ENCODE results near the gene CPSF2.
"Not testable (repeated sequence)": the region's sequence is repeated elsewhere in the genome, so short reads cannot be mapped to it uniquely, and the experiment has no call there.

CPSF2 gene

DNA sequence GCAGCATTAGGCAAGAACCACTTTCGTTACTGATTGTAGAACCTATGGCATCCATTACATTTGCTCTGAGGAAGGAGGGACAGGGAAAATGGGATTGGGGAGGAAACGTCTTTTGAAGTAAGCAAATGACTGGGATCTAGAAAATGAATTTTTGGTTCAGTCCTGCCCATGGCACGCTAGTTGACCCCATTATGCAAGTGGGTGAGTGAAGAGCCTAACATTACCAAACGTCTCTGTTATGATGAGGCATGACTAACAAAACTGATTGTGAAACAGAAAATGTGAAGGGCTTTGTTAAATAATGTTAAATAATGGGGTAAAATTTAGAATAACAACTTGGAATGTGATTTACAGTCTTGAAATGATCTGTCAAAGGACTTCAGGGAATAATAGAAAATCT, 38.9 kb downstream of the CPSF2 start:
- no peak for ATAC-seq

DNA sequence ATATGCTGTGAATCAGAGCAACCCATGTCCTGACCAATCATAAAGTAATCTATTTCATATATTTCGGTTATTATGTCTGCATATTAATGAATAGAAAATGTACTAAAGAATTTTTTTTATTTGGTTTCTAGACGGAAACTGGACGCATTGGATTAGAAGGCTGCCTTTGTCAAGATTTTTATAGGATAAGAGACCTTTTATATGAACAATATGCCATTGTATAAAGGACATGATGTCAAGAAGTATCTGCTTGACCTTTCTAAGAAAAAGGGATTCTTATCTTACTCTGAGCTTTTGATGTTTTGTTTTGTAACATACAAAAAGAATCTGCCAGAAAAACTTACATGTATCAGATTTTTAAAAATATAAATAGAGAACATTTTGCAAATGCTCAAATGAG, 39.8 kb downstream of the CPSF2 start:
- no peak for ATAC-seq

DNA sequence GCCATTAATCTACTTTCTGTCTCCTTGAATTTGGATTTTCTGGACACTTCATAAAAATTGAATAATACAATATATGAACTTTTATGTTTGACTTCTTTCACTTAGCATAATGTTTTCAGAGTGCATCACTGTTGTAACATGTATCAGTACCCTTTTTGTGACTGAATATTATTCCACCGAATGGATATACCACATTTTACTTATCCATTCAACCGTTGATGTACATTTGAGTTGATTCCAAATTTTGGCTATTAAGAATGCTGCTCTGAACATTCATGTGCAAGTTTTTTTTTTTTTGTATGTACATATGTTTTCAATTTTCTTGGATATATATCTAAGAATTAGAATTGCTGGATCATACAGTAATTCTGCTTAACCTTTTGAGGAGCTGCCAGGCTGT, 43.2 kb downstream of the CPSF2 start:
- ATAC-seq, result no peak

DNA sequence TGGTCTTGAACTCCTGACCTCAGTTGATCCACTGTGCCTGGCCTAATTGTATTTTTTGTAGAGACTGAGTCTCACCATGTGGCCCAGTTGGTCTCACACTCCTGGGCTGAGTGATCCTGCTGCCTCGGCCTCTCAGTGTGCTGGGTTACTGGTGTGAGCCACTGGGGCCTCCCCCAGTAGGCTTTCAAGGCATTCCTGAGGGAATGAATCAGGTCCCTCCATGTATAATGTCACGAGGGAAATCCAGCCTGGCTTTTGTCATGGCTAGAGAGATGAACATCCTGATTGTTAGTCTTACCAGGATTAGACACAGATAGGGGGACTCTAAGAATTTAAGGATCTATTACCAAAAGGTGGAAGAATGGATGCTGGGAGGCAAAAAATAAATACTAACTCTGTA, 51.9 kb downstream of the CPSF2 start:
- no peak for ATAC-seq

DNA sequence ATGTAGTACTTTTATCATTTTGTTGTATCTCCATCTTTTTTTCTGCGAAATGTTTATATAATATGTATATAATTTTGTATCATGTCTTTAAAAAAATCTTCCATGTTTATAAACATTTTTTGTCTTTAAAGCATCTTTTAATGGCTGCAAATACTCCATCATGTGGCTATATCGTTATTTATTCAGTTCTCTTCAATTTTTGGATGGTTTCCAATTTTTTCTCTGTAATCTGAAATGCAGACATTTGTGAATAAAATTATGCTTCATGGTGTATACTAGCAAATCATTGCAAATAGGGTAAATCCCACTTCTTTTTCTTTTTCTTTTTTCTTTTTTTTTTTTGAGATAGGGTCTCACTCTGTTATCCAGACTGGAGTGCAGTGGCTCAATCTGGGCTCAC, 54.0 kb downstream of the CPSF2 start:
- ATAC-seq, result no peak

DNA sequence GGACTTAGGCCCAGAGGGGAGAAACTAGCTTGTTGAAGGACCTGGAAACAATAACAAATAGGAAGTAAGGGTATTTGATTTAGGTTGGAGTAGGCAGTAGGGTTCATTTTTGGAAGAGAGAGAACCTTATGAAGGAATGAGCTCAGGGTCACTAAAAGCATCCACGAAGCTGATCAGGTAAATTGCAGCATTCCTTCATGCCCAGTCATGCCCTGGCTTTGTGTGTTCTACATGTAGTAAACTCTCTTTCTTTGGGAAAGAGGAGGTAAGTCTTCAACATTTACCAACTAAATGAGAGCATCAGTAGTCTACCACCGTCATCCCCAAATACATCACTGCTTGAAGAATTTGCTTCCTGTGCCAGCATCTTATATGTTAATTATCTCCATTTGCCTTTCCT, 54.7 kb downstream of the CPSF2 start:
- ATAC-seq, result no peak

DNA sequence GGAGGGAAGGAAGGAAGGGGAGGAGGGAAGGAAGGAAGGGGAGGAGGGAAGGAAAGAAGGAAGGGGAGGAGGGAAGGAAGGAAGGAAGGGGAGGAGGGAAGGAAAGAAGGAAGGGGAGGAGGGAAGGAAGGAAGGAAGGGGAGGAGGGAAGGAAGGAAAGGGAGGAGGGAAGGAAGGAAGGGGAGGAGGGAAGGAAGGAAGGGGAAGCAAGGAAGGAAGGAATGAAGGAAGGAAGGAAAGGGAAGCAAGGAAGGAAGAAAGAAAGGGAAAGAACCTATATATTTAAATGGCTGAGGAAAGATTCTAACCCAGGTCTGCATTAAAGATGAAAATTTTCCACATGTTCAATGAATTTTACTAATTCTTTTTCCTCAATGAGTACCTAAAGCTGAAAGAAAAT, 57.4 kb downstream of the CPSF2 start:
- not testable (repeated sequence) for ATAC-seq

DNA sequence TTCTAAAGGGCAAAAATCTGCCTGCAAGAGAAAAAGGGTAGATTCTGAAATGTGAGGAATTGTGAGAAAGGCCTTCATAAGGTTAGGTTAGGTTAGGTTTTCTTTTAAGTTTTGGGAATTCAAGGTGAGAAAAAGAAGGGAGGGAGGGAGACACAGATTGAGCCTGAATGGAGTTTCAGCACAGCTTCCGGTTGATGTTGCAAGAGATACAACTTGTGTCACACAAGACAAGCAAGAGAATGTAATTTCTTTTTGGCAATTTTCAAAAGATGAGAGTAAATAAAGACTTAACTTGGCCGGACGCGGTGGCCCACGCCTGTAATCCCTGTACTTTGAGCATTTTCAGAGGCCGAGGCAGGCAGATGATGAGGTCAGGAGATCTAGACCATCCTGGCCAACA, 63.8 kb downstream of the CPSF2 start:
- ATAC-seq, result no peak

DNA sequence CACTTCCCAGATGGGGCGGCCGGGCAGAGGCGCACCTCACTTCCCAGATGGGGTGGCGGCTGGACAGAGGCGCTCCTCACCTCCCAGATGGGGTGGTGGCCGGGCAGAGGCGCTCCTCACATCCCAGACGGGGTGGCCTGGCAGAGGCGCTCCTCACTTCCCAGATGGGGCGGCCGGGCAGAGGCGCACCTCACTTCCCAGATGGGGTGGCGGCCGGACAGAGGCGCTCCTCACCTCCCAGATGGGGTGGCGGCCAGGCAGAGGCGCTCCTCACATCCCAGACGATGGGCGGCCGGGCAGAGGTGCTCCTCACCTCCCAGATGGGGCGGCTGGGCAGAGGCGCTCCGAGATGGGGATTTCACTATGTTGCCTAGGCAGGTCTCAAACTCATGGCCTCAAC, 65.8 kb downstream of the CPSF2 start:
- not testable (repeated sequence) for ATAC-seq

DNA sequence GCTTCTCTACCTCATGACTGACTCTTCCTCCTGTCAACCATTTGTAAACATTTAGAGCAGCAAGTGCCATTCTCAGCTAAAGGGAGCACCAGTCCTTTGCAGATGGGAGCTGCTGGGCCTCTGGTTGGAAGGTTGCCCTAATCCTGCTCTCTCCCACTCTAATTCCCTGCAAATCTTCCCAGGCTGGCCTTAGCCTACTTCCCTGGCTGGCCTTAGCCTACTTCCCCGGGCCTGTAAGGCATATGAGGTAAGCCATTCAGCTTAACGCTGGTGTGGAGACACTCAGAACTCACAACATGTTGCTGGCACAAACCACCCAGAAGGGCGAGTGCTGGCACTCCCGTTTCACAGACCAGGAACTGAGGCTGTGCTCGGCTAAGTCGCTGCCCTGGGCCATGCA, 69.0 kb downstream of the CPSF2 start:
- no peak for ATAC-seq

DNA sequence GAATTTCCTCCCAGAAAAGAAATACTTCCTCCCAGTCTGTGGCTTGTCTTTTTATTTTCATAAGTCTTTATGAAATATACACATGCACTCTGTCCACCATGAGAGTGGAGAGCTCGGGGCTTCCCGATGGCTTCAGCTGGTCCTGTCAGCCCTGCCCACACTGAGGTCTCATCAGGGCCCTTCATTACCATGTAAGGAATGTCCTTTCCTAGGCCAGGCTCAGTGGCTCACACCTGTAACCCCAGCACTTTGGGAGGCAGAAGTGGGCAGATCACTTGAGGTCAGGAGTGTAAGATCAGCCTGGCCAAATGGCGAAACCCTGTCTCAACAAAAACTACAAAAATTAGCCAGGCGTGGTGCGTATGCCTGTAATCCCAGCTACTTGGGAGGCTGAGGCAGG, 77.0 kb downstream of the CPSF2 start:
- no peak for ATAC-seq

DNA sequence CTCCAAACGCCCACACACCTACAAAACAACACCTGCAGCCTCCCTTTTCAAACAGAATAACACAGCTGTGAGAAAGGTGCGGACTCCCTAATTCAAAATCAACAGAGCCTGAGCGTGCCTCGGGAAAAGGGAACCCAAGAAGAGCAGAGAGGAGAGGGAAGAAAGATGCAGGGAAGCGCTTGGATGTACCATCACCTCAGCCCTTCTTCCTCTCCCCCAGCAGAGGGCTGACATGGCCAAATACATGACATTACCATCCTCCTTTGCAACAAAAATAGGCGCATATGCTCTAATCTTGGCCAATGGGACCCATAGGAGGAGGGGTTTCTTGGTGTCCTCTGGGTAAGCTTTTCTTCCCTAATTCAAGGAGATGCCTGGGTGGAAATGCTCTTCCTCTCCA, 78.0 kb downstream of the CPSF2 start:
- ATAC-seq, result no peak

DNA sequence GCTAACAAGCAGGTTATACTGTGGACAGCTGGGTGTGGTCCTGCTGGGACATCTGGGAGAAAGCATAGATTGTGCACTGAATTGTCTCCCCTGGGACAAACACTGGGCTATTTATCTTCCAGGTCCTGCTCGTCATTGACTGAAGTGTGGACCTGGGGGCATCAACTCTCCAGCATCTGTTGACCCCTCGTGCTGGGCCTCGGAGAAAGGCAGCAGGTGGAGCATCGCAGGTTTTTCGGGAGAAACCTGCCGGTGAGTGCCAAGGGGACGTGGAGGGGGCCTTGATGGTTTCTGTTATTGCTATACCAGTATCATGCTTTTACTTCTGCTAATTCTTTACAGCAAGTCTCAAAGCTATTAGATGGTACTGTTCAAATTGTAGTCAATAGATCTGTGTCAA, 81.3 kb downstream of the CPSF2 start:
- no peak for ATAC-seq

DNA sequence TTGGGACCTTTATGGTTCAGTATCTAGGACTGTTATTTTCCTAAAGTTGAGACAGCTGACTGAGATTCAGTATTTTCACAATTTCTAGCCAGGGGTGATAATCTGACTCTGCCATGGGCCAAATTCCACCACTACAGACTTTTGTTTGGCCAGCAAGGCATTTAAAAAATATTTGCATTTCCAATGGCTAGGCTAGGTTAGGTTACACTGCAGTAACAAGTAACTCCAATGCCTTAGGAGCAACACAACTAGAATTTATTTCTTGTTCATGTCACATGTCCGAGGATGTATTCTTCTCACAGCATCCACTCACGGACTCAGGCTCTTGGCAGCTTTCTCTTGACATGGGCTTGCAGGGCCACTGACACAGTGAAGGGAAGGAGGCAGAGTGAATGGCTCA, 83.0 kb downstream of the CPSF2 start:
- no peak for ATAC-seq

DNA sequence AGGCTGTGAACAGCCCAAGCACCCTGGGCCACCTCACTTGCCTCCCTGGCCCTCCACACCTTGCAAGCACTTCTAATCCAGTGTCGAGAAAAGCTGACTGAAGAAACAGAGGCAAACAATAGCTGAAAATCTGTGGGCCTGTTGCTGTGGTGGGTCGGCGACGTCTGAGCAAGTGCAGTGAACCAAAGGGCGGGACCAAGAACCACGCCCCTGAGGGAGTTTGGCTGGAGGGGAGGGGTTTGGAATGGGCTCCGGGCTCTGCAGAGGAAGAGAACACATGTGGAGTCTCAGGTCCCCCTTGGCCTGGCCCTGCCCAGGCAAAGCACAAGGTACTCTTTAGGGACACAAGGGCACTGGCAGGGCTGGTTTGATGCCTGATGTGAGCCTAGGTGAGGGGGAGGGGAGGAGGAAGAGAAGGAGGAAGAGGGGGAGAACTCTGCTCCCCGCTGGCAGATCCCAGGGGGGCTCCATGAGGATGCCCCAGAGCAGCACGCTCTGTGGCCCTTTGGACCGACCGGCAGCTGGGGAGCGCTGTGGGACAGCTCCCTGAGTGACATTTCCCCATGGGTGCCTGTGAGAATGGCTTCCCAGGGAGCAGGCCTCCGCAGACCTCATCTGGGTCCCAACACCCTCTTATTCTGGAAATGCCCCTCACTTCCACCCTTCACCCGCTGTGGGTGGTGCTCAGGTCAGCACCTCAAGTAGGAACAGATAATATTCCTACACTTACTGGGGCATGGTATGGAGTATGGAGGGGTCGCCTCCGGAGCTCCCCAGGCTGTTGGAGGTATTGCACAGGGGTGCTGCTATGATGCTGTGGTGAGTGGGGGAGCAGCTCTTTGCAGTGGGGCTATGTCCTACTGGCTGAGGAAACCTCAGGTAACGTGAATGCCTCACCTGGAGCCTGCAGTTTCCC, 85.5 kb downstream of the CPSF2 start:
- ATAC-seq, result no peak

DNA sequence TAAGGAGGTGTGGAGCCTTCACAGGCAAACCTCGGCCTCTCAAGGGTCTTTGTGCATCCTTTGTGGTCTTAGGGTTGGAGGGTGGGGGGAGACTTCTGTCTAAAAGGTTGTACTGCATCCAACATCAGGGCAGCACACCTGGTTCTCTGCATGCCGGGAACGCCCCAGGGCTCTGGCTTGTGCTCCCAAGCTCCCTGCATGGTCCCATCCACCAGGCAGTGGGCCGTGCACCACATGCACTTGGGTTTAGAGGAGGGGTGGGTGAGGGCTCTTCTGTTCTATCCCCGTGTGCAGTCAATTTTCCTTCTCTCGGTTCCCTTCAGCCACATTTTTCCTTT, 86.1 kb downstream of the CPSF2 start:
- no peak for ATAC-seq

DNA sequence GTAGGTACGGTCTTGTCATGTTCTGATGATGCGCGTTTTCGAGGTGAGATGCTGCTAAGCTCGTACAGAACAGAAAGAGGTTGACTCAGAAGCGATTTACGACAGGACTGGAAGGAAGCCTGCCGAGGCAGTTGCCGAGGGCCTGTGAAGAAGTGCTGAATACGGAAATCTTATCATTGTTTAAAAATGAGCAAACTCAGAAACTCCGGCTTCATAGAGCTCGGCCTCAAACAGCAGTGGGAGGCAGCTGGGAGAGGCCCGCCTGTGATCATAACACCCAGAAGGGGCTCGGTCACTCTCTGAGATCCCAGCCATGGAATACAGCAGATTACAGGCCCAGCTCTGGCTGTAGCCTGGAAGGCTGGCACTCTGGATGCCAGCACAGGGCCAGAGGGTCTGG, 87.4 kb downstream of the CPSF2 start:
- no peak for ATAC-seq

DNA sequence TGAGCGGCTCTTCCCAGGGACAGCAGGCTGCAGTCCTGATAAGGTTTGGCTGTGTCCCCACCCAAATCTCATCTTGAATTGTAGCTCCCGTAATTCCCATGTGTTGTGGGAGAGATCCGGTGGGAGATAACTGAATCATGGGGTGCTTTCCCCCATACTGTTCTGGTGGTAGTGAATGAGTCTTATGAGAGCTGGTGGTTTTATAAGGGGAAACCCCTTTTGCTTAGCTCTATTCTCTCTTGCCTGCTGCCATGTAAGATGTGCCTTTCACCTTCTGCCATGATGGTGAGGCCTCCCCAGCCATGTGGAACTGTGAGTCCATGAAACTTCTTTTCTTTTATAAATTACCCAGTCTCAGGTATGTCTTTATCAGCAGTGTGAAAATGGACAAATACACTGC, 91.4 kb downstream of the CPSF2 start:
- ATAC-seq, result not testable (repeated sequence)

DNA sequence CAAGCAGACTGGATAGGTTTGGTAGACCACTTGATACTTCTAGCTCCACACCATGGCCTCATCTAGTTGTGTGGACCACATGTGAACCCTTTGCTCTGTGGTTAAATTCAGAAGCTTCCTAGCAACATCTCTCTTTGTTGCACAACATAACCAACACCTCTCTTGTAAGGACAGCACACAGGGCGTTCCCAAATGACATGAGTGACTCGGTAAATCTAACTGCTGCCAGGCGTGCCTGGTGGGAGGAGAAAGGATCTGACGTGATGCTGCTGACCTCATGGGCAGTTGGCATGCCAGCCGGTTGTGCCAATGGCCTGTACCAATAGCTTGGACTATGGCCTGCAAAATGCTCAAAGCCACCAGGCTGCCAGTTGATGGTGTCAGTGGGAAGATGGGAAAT, 93.8 kb downstream of the CPSF2 start:
- ATAC-seq, result no peak

DNA sequence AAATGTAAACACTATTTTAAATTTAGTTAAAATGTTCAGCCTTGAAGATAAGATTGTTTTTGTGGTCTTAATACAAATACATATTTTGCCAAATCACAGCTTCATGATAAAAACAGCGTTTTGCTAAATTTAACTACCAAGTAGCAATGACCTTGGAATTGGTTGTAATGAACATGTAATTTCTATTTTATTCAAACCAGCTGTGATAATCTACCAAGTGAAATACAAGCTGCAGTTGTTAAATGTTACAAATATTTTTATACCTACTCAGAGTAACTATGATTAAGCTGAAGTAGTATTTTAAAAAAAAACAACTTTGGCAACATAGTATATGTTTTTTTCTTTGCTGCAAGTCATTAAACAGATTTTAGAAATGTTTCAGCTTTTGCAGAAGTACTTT, 96.2 kb downstream of the CPSF2 start:
- no peak for ATAC-seq
